ENCODE results near the gene THSD7B. TPM values are rescaled to one million over a fixed set of nuclear protein-coding genes. Genes with fewer than 3 reads are reported as not detected.

The THSD7B gene
- total and polyA plus RNA-seq, 9 of the 15 experiments (the other 6 are each of a cell fraction or from before 2014, with no cell fraction given), result not detected

DNA sequence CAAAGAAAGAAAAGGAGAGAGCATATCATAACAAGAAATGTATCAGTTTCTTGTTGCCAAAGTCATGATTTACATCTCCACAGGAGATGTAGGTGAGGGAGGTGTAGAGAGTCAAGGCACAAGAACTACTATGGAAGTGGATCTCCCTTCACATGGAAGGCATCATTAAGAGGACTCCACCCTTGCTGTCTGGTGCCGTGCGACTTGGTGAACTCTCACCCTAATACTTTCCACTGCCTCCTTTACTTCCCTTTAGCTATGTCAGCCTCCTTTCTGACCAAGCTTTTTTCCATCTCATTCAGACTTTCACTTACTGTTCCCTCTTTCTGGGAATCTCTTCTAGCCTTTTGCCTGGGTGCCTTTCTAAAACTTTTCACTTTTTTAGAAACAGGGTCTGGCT is 490.0 kb downstream of the THSD7B start:
- POLR2A ChIA-PET, result interaction anchor here (0.6 to 0.7 kb wide), 2 partner anchors 245 to 1187 kb away, joined by 3 read pairs; no protein-coding TSS in a partner anchor
- no peak for ATAC-seq
- H3K9me3 ChIP-seq (replicated peaks; ENCODE audit: control insufficient read depth, insufficient read depth, low read depth, low read length), result 0 out of 2 replicates have a peak, but pooled peaks cover 2% of the 10 kb centered on the region
- 0% methylated on average over 2 of the region's 2 CpGs for WGBS (ENCODE audit: insufficient coverage, low coverage, missing lambda C conversion rate)
- H3K4me3 ChIP-seq, result no peak overlapping the region
- no peak for DNase-seq (ENCODE audit: extremely low read depth in 1 of 4, low spot score in 3 of 4)
- no peaks in the 10 kb centered on the region for H4K20me1 ChIP-seq (replicated peaks; ENCODE audit: control insufficient read depth, insufficient read depth, low read length)
- no peak for TF ChIP-seq KAT7 (CRISPR knock-in tag; IDR thresholded peaks at IDR 0.05; ENCODE audit: borderline replicate concordance)
- no peak for TF ChIP-seq TAF9B (IDR thresholded peaks at IDR 0.05; ENCODE audit: partially characterized antibody)
- TF ChIP-seq HNRNPL (IDR thresholded peaks at IDR 0.05; ENCODE audit: low read depth, low read length), result no peak
- TF ChIP-seq SMAD4 (CRISPR knock-in tag; conservative IDR thresholded peaks at IDR 0.05), result no peak
- TF ChIP-seq BRD4 (IDR thresholded peaks at IDR 0.05), result no peak
- TF ChIP-seq NR3C1 (CRISPR knock-in tag; IDR thresholded peaks at IDR 0.05), result no peak
- no peak for TF ChIP-seq ZC3H11A (IDR thresholded peaks at IDR 0.05; ENCODE audit: low read depth, low read length)
- no peak for TF ChIP-seq ZBED1 (IDR thresholded peaks at IDR 0.05)
- TF ChIP-seq, protein P1, sequence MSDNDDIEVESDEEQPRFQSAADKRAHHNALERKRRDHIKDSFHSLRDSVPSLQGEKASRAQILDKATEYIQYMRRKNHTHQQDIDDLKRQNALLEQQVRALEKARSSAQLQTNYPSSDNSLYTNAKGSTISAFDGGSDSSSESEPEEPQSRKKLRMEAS (CRISPR knock-in tag; IDR thresholded peaks at IDR 0.05), result no peak
- no peak for TF ChIP-seq ZNF184 (CRISPR knock-in tag; IDR thresholded peaks at IDR 0.05)
- TF ChIP-seq, protein P2, sequence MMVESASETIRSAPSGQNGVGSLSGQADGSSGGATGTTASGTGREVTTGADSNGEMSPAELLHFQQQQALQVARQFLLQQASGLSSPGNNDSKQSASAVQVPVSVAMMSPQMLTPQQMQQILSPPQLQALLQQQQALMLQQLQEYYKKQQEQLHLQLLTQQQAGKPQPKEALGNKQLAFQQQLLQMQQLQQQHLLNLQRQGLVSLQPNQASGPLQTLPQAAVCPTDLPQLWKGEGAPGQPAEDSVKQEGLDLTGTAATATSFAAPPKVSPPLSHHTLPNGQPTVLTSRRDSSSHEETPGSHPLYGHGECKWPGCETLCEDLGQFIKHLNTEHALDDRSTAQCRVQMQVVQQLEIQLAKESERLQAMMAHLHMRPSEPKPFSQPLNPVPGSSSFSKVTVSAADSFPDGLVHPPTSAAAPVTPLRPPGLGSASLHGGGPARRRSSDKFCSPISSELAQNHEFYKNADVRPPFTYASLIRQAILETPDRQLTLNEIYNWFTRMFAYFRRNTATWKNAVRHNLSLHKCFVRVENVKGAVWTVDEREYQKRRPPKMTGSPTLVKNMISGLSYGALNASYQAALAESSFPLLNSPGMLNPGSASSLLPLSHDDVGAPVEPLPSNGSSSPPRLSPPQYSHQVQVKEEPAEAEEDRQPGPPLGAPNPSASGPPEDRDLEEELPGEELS (CRISPR knock-in tag; IDR thresholded peaks at IDR 0.05; ENCODE audit: borderline replicate concordance), result no peak
- TF ChIP-seq CHD4 (IDR thresholded peaks at IDR 0.05; ENCODE audit: insufficient read depth, insufficient replicate concordance, low read depth, low read length, poor library complexity, severe bottlenecking), result no peak
- TF ChIP-seq, protein P3, sequence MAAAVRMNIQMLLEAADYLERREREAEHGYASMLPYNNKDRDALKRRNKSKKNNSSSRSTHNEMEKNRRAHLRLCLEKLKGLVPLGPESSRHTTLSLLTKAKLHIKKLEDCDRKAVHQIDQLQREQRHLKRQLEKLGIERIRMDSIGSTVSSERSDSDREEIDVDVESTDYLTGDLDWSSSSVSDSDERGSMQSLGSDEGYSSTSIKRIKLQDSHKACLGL (CRISPR knock-in tag; IDR thresholded peaks at IDR 0.05; ENCODE audit: borderline replicate concordance, poor library complexity, severe bottlenecking), result no peak
- TF ChIP-seq, protein P4, sequence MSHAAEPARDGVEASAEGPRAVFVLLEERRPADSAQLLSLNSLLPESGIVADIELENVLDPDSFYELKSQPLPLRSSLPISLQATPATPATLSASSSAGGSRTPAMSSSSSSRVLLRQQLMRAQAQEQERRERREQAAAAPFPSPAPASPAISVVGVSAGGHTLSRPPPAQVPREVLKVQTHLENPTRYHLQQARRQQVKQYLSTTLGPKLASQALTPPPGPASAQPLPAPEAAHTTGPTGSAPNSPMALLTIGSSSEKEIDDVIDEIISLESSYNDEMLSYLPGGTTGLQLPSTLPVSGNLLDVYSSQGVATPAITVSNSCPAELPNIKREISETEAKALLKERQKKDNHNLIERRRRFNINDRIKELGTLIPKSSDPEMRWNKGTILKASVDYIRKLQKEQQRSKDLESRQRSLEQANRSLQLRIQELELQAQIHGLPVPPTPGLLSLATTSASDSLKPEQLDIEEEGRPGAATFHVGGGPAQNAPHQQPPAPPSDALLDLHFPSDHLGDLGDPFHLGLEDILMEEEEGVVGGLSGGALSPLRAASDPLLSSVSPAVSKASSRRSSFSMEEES (CRISPR knock-in tag; IDR thresholded peaks at IDR 0.05), result no peak
- TF ChIP-seq KAT2B (IDR thresholded peaks at IDR 0.05; ENCODE audit: low read depth, low read length), result no peak
- no peak for TF ChIP-seq MTA3 (IDR thresholded peaks at IDR 0.05; ENCODE audit: borderline replicate concordance)
- TF ChIP-seq, protein P5, sequence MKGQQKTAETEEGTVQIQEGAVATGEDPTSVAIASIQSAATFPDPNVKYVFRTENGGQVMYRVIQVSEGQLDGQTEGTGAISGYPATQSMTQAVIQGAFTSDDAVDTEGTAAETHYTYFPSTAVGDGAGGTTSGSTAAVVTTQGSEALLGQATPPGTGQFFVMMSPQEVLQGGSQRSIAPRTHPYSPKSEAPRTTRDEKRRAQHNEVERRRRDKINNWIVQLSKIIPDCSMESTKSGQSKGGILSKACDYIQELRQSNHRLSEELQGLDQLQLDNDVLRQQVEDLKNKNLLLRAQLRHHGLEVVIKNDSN (CRISPR knock-in tag; IDR thresholded peaks at IDR 0.05), result no peak
- no peak overlapping the region for H3K4me2 ChIP-seq (ENCODE audit: insufficient read depth, low read length)
- H3K36me3 ChIP-seq (ENCODE audit: control insufficient read depth, insufficient read depth, low read length), result no peaks in the 10 kb centered on the region
- H3K27me3 ChIP-seq (ENCODE audit: control insufficient read depth in 2 of 2, insufficient read depth in 2 of 2, low read length in 2 of 2), result no peaks in the 10 kb centered on the region
- in situ Hi-C loops (cut with MboI) (no loop called here), intact Hi-C loops (cut with micrococcal nuclease) (no loop called here)
- no peaks in the 10 kb centered on the region for H3K9me1 ChIP-seq (ENCODE audit: control insufficient read depth, insufficient read depth, low read length)
- H3K79me2 ChIP-seq (ENCODE audit: control insufficient read depth, insufficient read depth, low read length), result no peaks in the 10 kb centered on the region
- BruUV-seq (replicated peaks), result no TSS peak
- no peak overlapping the region for H3K27ac ChIP-seq (ENCODE audit: extremely low read depth, low read depth, low read length)
- CTCF ChIA-PET (ENCODE audit: low intra/inter-chr PET ratio), result no interaction called here
- H3K9ac ChIP-seq (ENCODE audit: insufficient read depth in 1 of 2, low read depth in 2 of 2, low read length in 2 of 2), result no peak overlapping the region
- H3K4me1 ChIP-seq (replicated peaks in 1 of 2; ENCODE audit: control insufficient read depth in 2 of 2, insufficient read depth in 2 of 2, low read length in 2 of 2), result no peaks in the 10 kb centered on the region
- H2AFZ ChIP-seq (ENCODE audit: low read depth, low read length), result no peak overlapping the region
- no peak for FAIRE-seq

All from K562 (cell line).